ENCODE results near the gene PAPOLB.
A peak's percentile ranks its signal among the peaks of the same experiment; 100 is the strongest.

Gene PAPOLB

GRCh38 chr7:4820405-4820966, 41.3 kb downstream of the PAPOLB start:
- no peak for DNase-seq

GRCh38 chr7:4819560-4820404, 42.0 kb downstream of the PAPOLB start:
- no peak for DNase-seq

- DNase-seq, result no peak
Measured at GRCh38 chr7:4818000-4818794, 43.6 kb downstream of the PAPOLB start.

- DNase-seq, result no peak
Measured at GRCh38 chr7:4817178-4817901, 44.5 kb downstream of the PAPOLB start.

GRCh38 chr7:4816419-4817080, 45.3 kb downstream of the PAPOLB start:
- no peak for DNase-seq

GRCh38 chr7:4815609-4816418, 46.0 kb downstream of the PAPOLB start:
- no peak for DNase-seq

- DNase-seq, result no peak
Measured at GRCh38 chr7:4815121-4815520, 46.7 kb downstream of the PAPOLB start.

- no peak for DNase-seq
Measured at GRCh38 chr7:4814433-4814832, 47.4 kb downstream of the PAPOLB start.

- no peak for DNase-seq
Measured at GRCh38 chr7:4809666-4810065, 52.2 kb downstream of the PAPOLB start.

- DNase-seq, result peak in 1 of 2 donors; percentile 16
Measured at GRCh38 chr7:4809091-4809591, 52.7 kb downstream of the PAPOLB start.

GRCh38 chr7:4808565-4808964, 53.3 kb downstream of the PAPOLB start:
- DNase-seq, result no peak

GRCh38 chr7:4808026-4808425, 53.8 kb downstream of the PAPOLB start:
- DNase-seq, result no peak

Measured in inflammatory macrophage (primary cell).